Tongue (tissue), 2 donors: ENCODE results near the gene FAM237A. TPM values are rescaled to one million over a fixed set of nuclear protein-coding genes. Genes with fewer than 3 reads are reported as not detected.

Experiments
- DNase-seq: peaks from one replicate; pipeline ENCODE4 v3.0.0-alpha.2; 2015
- total RNA-seq: library from RNA; depleted of rRNA; stranded (reverse); fragments of >200 nt; gene quantifications from one replicate; pipeline ENCODE4 v1.2.3, GENCODE V29; 2014

Gene FAM237A
- total RNA-seq: not detected

DNA sequence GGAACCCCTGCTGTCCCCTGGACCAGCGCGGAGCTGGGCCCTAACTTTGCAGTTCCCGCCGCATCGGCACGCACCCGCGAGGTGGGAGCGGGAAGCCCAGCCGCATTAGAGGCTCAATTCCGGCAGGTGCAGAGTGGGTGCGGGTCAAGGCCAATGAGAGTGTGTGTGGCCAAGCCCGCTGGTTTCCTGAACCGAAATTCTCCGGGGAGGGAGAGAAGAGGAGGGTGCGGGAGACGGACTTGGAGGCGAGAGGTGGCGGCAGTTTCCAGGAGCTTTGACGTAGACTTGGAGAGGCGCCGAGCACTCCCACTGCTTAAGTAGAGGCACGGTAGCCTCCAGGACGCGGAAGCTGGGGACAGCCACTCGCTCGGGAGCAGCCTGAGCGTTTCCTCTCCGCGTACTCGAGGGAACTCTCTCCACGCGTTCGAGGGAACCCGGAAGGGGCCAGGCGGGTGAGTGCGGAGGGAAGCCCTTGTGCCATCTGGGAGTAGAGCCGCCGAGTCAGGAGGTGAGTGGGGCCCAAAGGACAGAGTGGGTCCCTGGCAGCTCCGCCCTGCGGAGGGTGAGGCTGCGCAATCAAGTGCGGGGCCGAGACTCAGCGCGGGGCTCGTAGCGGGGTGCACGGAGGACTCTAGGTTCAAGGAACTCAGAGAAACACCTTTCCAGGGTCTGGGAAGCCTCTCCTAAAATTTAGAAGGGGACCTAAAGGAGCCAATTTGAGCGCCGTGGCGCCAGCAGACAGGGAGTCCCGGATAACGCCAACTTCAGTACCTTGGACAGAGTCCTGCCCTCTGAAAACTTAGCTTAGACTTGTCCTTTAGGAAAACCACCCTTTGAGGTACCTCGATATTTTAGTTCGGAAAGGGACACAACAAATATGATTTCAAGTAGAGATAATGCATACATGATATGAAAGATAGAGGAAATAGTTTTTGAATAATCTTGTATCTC, at the start of gene FAM237A:
Gene FAM237A (plus strand): TSS at position 413 of the 951 bp plus-strand sequence. CDS start 1,750 bp downstream, outside the sequence.
- DNase-seq: peak; percentile 87

DNA sequence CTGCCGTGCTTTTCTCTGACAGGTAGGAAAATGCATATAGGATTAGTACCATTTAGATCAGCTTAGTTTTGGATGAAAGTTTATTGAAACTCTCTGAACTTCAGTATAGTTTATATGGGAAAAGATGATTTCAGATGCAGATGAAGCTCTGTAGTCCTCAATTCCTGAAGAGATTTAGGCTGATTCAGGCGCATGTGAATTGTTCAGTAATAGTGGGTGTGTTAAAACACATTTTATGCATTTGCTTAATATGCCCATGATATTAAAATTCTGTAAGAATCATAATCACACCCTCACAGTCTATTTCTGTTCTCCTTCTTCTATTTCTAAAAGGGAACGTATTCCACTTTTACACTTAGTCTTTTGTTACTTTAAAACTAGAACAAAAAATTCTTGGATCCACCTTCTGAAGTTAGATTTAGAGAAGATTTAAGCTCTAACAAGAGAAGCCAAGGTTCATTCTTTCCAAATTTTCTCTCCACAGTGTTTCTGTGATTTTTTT, 44.5 kb upstream of the FAM237A start:
- no peak for DNase-seq

GRCh38 chr2:206603243-206603642, 39.0 kb upstream of the FAM237A start:
- DNase-seq: no peak

DNA sequence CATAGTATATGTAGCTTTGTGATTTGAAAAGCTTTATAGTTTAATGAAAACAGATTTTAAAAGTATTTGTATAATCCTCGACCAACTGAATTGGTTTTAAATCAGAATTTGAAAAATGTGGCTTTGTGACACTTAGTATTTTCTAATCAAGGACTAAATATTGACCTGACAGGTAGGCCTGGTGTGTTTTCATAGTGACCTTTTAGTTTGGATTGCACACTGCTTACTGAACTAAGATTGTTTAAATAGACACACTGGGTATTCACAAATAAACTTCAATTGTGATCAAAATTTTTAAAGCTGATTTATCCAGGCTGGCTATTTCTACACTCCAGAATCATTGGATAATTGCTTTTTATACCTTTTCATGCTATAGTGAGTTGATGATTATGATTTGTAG, 31.8 kb upstream of the FAM237A start:
- DNase-seq: no peak

DNA sequence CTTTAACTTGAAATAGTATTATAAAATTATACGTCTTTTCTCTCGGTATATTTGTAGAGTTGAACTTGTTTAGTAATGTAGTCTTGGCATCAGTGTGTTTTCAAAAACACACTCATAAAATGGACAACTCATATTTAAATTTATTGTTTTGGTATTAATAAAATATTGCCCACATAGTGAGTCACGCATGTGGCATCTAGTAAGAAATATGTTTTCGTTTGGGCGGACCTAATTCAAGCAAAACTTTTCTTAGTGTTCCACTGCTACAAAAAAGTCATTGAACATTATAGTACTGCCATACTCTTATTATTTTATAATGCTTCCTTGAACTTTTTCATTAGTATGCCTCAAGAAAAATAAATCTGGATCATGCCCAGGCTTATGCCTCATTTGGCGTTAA, 31.1 kb upstream of the FAM237A start:
- no peak for DNase-seq

DNA sequence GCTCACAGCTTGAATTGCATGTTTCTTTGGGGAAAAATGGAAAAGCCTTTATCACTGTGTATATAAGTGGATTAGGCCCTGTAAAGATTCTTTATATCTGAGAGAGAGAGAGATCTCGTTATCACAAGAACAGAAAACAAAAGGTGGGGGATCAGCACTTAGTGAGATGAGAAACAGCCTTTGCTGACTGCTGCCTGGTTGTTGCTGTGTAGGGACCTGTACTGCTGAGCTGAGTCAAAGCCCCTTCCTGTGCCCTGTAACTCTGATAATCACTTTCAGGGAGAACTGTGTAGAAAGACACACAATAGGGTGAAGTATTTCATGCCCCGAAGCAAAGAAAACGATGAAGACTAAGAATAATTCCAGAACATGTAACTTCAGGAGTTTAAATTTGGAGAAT, 30.6 kb upstream of the FAM237A start:
- DNase-seq: no peak

DNA sequence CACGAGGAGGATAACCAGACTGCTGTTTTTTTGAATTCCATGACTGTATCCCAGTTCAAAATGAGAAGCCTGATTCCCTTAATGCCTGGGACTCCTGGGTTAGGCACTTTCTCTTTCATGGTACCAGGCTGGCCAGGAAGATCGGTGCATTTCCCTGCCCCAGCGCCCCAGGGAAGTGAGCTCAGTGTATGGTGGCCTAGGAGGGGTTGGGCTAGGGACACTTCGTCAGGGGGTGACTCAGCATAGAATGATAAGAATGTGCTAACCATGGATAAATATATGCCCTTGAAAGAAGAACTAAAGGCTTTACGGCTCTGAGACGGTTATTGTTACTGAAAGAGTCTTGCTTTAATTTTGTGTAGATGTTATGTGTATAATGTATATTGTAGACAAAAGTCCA, 27.5 kb upstream of the FAM237A start:
- no peak for DNase-seq

DNA sequence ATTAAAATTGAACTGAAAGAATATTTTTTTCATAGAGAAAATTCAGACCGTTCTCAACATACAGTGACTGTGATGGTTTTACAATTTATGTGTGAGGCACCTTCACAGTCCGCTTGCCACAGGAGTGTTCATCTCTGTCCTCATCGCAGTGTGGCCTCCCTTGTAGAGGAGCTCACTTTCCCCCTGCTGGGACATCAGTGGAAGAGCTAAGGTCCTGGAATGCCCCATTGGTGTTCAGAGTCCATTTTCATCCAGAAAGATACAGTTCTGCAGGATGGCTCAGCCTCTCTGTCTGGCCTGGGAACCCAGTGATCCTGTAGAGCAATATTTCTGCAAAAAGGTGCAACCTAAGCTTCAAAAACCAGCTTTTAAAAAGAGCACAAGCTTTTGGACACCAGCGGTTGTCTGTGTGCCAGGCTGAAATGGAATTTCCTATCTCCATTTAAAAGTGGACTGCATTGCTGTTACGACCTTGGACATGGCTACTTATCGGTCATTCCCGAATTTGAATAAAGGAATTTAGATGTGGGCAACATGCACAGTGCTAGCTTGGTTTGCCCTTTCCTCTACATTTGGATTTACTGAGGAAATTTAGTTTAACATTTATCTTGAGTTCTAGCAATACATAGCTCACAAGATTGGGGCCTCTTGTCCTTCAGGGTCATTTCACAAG, 26.7 kb upstream of the FAM237A start:
- no peak for DNase-seq

DNA sequence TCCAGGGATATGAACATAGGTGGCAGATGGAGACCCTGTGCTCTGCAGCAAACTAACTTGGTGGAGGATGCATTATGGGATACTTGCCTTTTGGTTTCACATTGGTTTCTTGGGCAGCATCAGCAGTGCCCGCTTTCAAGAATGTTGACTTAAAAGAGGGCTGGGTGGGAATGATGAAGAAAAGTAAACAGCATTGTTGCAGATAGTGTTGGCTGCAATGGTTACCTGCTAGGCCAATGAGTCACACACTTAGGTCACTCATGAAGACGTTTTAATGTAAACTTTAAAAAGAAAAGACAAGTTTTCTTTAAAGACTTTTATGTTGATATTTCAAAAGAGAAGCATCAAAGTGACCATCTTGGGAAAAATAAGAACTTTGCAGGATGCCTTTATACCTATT, 26.1 kb upstream of the FAM237A start:
- no peak for DNase-seq

- DNase-seq: no peak
Measured at GRCh38 chr2:206619011-206619410, 23.3 kb upstream of the FAM237A start.

- no peak for DNase-seq
Measured at GRCh38 chr2:206626108-206626507, 16.2 kb upstream of the FAM237A start.

DNA sequence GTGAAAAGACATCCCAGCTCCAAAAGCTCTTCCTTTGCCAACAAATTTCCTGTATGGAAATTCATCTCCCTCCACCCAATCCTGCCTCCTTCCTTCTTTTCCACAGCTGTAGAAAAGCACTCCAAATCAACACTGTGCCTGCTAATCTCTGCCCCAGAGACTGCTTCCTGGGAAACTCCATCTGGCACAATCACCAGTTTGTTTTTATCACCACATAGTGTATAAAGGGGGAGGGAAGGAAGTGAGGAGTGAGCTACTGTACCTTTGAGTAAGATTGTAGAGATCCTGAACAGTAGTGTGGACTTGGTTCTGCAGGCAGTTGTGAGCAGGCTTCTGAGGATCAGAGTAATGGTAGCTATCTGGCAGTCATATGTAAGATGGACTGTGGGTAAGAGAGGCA, 14.7 kb upstream of the FAM237A start:
- DNase-seq: no peak

DNA sequence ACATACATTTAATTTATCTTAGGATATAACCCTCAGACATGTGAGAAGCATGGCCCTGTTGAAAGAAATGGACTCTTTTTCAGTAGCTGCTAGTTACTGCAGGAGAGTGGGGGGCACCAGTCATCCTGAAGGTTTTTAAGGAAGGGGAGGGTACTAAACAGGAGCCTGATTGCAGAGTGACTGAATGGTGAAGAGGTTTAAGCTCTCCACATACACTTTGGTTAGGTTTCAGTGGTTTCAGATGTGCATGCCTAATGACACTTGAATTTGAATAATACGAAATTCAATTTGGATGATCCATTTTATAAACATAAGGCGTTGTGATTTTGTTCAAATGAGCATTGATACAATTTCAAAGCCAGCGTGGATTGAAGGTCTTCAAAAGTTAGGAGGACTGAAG, 10.9 kb upstream of the FAM237A start:
- no peak for DNase-seq

DNA sequence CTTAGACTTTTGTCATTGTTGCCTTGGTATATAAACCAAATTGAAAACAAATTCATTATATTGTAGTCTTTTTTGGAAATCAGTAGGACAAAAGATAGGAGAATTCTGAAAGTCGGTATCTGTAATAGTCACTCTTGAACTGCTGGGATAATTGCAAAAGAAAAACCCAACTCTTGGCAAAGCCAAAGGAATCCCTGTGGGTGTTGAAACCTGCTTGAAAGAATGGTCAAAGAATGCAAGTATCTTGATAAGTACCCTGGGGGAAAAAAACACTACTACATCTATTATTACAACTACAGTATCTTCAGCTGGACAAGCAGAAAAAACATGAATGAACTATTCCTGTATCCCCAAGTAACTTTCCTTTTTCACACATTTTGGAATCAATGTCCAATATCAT, 7.3 kb upstream of the FAM237A start:
- no peak for DNase-seq

- no peak for DNase-seq
Measured at GRCh38 chr2:206639636-206640035, 2.7 kb upstream of the FAM237A start.

- no peak for DNase-seq
Measured at GRCh38 chr2:206641226-206641625, 1.1 kb upstream of the FAM237A start.

DNA sequence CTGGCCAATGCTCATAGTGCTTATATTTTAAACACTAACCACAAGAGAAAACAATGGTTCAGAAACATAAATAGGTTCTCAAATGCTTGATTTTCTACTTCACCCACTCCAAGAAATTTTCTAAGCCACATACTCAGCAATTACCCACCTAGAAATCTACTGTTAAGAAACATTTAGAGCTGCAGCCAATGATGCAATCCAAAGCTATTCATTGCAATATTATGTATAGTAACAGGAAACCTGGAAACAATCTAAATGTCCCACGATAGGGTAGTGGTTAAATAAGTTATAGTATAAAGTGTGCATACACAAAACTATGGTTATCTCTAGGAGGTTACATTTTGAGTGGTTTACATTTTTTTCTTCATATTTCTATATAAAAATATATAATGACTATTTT, 5.7 kb downstream of the FAM237A start:
- DNase-seq: no peak

- DNase-seq: no peak
Measured at GRCh38 chr2:206657087-206657486, 14.8 kb downstream of the FAM237A start.

DNA sequence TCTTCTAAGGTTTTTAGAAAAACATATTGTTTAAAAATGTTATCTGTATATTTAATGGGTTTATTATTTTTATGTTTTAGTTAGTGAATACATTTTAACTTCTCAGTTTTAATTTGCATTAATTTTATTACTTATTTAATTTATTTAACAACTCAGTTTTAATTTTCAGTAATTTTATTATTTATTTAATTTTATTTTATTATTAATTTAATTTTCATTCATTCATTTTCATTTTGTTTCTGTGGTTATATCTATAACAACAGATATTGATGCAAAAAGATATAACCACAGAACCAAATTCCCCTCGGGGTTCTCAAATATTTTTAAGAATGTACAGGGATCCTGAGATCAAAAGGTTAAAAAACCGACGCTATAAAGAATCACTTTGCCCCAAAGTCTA, 23.0 kb downstream of the FAM237A start:
- no peak for DNase-seq

DNA sequence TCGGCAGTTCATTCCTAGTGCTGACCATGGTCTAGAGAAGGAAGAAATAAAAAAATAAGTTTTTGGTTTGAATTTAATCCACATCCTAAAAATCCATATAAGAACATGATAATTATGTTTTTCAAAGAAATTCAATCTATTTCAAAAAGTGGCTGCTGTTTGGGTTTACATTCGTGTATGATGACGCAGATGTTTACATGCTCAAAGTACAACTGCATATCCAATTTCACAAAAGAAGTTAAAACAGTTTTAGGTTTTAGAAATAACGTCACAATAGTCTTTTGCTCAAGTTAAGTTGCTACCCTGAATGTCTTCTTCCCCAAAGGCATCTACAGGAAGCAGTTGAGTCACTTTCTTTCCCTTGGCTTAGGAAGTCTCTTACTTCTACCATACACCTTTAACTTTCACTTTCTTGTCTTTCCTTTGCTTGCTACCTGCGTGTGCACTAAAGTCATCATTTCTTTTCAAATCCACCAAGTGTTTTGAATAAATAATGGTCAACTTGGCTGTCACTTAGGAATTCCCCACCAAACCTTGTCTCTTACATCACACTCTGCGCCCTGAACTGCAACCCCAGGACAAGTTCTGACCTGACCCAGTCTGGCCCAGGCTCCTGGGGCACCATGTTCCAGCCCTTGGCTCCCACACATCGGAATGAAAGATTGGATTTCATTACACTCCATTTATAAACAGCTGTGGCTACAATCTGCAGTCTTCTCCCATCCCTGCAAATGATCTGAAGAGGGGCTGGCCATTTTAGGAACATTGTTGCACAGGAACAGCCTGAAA, 28.4 kb downstream of the FAM237A start:
- DNase-seq: no peak

DNA sequence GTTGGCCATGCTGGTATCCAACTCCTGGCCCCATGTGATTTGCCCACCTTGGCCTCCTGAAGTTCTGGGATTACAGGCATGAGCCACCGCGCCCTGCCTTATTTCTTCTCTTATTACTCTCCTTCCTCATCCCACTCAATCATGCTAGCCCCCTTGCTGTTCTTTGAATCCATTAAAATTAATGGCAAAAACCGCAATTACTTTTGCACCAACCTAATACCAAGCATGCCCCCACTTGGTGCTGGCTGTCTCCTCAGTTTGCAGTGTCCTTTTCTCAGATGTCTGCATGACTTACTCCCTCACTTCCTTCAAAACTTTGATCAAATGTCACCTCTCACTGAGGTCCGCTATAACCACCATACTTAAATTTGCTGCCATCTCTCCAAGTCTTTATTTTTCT, 41.3 kb downstream of the FAM237A start:
- DNase-seq: no peak

- no peak for DNase-seq
Measured at GRCh38 chr2:206688453-206688852, 46.2 kb downstream of the FAM237A start.

- no peak for DNase-seq
Measured at GRCh38 chr2:206688990-206689389, 46.7 kb downstream of the FAM237A start.
